ENCODE results near the gene ATP2B2.
"Not testable (repeated sequence)": the region's sequence is repeated elsewhere in the genome, so short reads cannot be mapped to it uniquely, and the experiment has no call there.

The ATP2B2 gene

DNA sequence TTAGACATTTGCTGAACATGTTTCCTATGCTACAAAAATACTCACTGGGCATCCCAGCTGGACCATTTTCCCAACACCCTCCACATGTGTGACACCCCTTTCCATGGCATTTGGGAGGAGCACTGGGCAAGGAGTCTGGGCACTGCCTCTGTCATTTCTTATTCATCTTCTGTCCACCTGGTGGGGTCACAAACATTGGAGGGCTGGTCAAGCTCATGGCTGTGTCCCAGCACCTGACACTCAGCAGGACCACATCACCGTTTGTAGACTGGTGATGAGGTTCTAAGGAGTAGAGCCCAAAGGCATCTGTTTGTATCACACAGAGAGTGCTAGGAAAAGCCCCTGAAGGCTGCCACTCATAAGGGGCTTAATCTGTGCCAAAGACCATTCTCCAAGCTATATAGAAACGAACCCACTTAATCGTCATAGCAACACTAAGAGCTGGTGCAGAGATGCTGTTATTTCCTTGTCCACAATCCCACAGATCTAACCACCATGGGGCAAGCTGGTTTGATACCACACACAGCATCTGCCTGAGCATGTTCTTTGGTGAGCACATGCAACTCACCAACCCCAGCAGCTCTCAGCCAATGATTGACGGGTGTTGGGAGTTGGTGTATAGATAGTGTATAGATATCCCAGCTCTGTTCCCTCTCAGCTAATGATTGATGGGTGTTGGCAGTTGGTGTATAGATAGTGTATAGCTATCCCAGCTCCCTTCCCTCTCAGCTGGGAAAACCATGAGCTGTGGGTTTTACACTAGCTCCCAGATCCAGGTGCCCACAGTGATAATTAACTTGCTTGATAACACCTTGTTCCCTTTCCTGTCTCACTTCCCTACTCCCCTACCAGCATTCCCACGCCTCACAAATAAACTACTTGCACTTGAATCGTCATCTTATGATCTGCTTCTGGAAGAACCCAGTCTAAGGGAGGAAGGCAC lies 42.7 kb upstream of the ATP2B2 start:
- no peak overlapping the region for H3K27ac ChIP-seq (ENCODE audit: low read length)
- H3K4me3 ChIP-seq (ENCODE audit: low read length), result no peak overlapping the region
- no peaks in the 10 kb centered on the region for H3K9me3 ChIP-seq (ENCODE audit: control insufficient read depth, insufficient read depth, low read length)
- DNase-seq (ENCODE audit: low read depth, low spot score), result no peak
- H3K4me1 ChIP-seq (ENCODE audit: control insufficient read depth, insufficient read depth, low read length), result 0 out of 2 replicates have a peak, but pooled peaks cover 2% of the 10 kb centered on the region
- no peaks in the 10 kb centered on the region for H3K36me3 ChIP-seq (ENCODE audit: control insufficient read depth, insufficient read depth, low read length)
- H3K27me3 ChIP-seq (ENCODE audit: control insufficient read depth, insufficient read depth, low read length), result no peaks in the 10 kb centered on the region
- WGBS (ENCODE audit: insufficient coverage, insufficient read length), result 100% methylated on average over 1 of the region's 6 CpGs

DNA sequence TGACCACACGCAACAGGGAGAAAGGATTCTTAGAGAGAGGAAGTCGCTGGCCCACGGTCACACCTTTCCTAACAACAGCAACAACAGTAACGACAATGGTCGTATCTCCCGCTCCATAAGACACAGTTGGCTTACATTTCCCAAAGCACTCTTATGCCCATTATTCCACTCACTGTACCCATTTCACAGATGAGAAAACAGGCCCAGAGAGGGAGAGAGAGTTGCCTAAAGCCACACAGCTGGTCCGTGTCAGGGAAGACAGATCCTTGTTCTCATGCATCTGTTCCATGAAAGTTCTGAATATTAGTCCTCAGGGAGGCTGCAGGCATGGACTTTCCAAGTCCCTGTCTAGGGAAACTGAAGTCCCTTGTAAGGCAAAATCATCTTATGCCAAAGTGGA lies 42.0 kb upstream of the ATP2B2 start:
- DNase-seq (ENCODE audit: low read depth, low spot score), result no peak
- Histone ChIP-seq H3K9me3 (ENCODE audit: control insufficient read depth, insufficient read depth, low read length) (no peaks in the 10 kb centered on the region), H3K27ac (ENCODE audit: low read length) (no peak overlapping the region), H3K4me3 (ENCODE audit: low read length) (no peak overlapping the region), H3K36me3 (ENCODE audit: control insufficient read depth, insufficient read depth, low read length) (no peaks in the 10 kb centered on the region), H3K27me3 (ENCODE audit: control insufficient read depth, insufficient read depth, low read length) (no peaks in the 10 kb centered on the region), H3K4me1 (ENCODE audit: control insufficient read depth, insufficient read depth, low read length) (0 out of 2 replicates have a peak, but pooled peaks cover 2% of the 10 kb centered on the region)
- no CpG with 5 or more reads among the region's 7 CpGs for WGBS (ENCODE audit: insufficient coverage, insufficient read length)

DNA sequence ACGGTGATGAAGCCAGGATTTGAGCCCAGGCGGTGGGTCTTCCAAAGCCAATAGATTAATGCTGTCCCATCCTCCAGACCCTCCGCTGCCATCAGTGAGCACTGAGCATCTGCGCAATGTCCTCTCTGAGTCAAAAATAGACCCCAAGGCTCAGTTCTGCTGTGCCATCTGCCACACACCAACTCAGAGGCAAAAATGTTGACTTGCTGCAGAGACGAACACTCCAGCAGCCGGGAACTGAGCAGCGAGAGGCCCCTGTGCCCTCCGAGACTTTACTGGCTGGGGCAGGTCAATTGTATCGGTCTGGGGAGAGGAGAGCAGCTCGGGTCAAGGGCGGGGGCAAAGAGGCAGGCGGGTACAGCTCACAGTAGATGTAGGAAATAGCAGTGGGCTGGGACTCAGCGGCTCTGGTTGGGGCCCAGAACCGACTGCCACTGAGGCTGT lies 41.5 kb upstream of the ATP2B2 start:
- Histone ChIP-seq H3K27ac (ENCODE audit: low read length) (no peak overlapping the region), H3K9me3 (ENCODE audit: control insufficient read depth, insufficient read depth, low read length) (no peaks in the 10 kb centered on the region), H3K4me1 (ENCODE audit: control insufficient read depth, insufficient read depth, low read length) (no peaks in the 10 kb centered on the region), H3K4me3 (ENCODE audit: low read length) (no peak overlapping the region), H3K27me3 (ENCODE audit: control insufficient read depth, insufficient read depth, low read length) (no peaks in the 10 kb centered on the region), H3K36me3 (ENCODE audit: control insufficient read depth, insufficient read depth, low read length) (no peaks in the 10 kb centered on the region)
- no CpG with 5 or more reads among the region's 14 CpGs for WGBS (ENCODE audit: insufficient coverage, insufficient read length)
- DNase-seq (ENCODE audit: low read depth, low spot score), result no peak

DNA sequence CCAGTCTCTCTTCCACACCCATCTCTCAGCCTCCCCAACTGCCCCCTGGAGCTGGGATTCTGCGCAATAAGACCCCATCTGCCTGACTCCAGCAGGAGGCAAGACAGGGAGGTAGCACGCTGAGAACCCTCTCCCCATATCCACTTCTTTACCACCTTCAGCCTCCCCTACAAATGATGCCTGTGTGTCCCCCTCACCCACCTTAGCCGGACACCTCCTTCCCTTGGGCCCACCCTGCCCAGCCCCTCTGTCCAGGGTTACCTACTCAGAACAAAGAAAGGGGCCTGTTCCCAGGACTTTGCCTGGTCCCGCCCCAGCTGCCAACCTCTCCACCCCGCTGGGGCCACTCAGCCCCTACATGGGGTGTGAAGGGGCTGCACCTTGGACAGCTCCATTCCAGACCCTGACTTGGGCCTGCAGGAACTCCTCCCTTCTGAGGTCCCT lies 40.8 kb upstream of the ATP2B2 start:
- no peak overlapping the region for H3K4me3 ChIP-seq (ENCODE audit: low read length)
- WGBS (ENCODE audit: insufficient coverage, insufficient read length), result no CpG with 5 or more reads among the region's 5 CpGs
- H3K4me1 ChIP-seq (ENCODE audit: control insufficient read depth, insufficient read depth, low read length), result no peaks in the 10 kb centered on the region
- H3K9me3 ChIP-seq (ENCODE audit: control insufficient read depth, insufficient read depth, low read length), result no peaks in the 10 kb centered on the region
- H3K36me3 ChIP-seq (ENCODE audit: control insufficient read depth, insufficient read depth, low read length), result no peaks in the 10 kb centered on the region
- DNase-seq (ENCODE audit: low read depth, low spot score), result no peak
- H3K27ac ChIP-seq (ENCODE audit: low read length), result no peak overlapping the region
- no peaks in the 10 kb centered on the region for H3K27me3 ChIP-seq (ENCODE audit: control insufficient read depth, insufficient read depth, low read length)

GRCh38 chr3:10542518-10542917 lies 37.1 kb upstream of the ATP2B2 start:
- no peak for DNase-seq (ENCODE audit: low read depth, low spot score)
- no CpG with 5 or more reads among the region's 2 CpGs for WGBS (ENCODE audit: insufficient coverage, insufficient read length)
- Histone ChIP-seq H3K27ac (ENCODE audit: low read length) (no peak overlapping the region), H3K36me3 (ENCODE audit: control insufficient read depth, insufficient read depth, low read length) (no peaks in the 10 kb centered on the region), H3K4me1 (ENCODE audit: control insufficient read depth, insufficient read depth, low read length) (no peaks in the 10 kb centered on the region), H3K27me3 (ENCODE audit: control insufficient read depth, insufficient read depth, low read length) (no peaks in the 10 kb centered on the region), H3K4me3 (ENCODE audit: low read length) (no peak overlapping the region), H3K9me3 (ENCODE audit: control insufficient read depth, insufficient read depth, low read length) (no peaks in the 10 kb centered on the region)

DNA sequence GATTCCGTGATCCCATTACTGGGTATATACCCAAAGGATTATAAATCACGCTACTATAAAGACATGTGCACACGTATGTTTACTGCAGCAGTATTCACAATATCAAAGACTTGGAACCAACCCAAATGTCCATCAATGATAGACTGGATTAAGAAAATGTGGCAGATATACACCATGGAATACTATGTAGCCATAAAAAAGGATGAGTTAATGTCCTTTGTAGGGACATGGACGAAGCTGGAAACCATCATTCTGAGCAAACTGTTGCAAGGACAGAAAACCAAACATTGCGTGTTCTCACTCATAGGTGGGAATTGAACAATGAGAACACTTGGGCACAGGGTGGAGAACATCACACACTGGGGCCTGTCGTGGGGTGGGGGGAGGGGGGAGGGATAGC lies 35.0 kb upstream of the ATP2B2 start:
- H3K4me3 ChIP-seq (ENCODE audit: low read length); H3K27ac ChIP-seq (ENCODE audit: low read length); H3K4me1 ChIP-seq (ENCODE audit: control insufficient read depth, insufficient read depth, low read length); H3K27me3 ChIP-seq (ENCODE audit: control insufficient read depth, insufficient read depth, low read length); H3K36me3 ChIP-seq (ENCODE audit: control insufficient read depth, insufficient read depth, low read length); H3K9me3 ChIP-seq (ENCODE audit: control insufficient read depth, insufficient read depth, low read length); DNase-seq (ENCODE audit: low read depth, low spot score): not testable (repeated sequence)
- WGBS (ENCODE audit: insufficient coverage, insufficient read length), result no CpG with 5 or more reads among the region's 6 CpGs

DNA sequence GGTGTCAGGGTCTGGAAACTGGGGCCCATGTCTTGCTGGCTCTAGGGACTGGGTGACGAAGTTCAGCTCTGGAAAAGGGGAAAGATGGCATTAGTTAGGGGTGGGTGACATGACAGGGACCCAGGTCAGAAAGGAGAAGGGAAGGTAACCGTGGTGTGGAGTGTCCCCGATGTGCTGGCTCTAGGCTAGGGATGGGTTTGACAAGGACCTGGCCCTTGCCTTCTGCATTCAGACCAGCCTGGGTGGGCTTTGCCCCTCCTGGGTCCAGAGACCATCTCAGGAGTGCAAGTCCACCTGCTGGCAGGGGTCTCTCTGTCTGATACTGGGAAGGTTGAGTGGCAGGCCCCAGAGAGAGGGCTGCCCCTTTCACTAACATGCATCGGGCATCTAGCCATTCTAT lies 28.7 kb upstream of the ATP2B2 start:
- Histone ChIP-seq H3K27ac (ENCODE audit: low read length) (no peak overlapping the region), H3K27me3 (ENCODE audit: control insufficient read depth, insufficient read depth, low read length) (no peaks in the 10 kb centered on the region), H3K36me3 (ENCODE audit: control insufficient read depth, insufficient read depth, low read length) (no peaks in the 10 kb centered on the region), H3K9me3 (ENCODE audit: control insufficient read depth, insufficient read depth, low read length) (no peaks in the 10 kb centered on the region), H3K4me1 (ENCODE audit: control insufficient read depth, insufficient read depth, low read length) (no peaks in the 10 kb centered on the region), H3K4me3 (ENCODE audit: low read length) (no peak overlapping the region)
- no peak for DNase-seq (ENCODE audit: low read depth, low spot score)
- no CpG with 5 or more reads among the region's 4 CpGs for WGBS (ENCODE audit: insufficient coverage, insufficient read length)

- no peak overlapping the region for H3K27ac ChIP-seq (ENCODE audit: low read length)
- no peaks in the 10 kb centered on the region for H3K9me3 ChIP-seq (ENCODE audit: control insufficient read depth, insufficient read depth, low read length)
- H3K4me3 ChIP-seq (ENCODE audit: low read length), result no peak overlapping the region
- no peaks in the 10 kb centered on the region for H3K4me1 ChIP-seq (ENCODE audit: control insufficient read depth, insufficient read depth, low read length)
- H3K27me3 ChIP-seq (ENCODE audit: control insufficient read depth, insufficient read depth, low read length), result no peaks in the 10 kb centered on the region
- no peaks in the 10 kb centered on the region for H3K36me3 ChIP-seq (ENCODE audit: control insufficient read depth, insufficient read depth, low read length)
- no peak for DNase-seq (ENCODE audit: low read depth, low spot score)
Measured at GRCh38 chr3:10533737-10534023, 28.3 kb upstream of the ATP2B2 start.

DNA sequence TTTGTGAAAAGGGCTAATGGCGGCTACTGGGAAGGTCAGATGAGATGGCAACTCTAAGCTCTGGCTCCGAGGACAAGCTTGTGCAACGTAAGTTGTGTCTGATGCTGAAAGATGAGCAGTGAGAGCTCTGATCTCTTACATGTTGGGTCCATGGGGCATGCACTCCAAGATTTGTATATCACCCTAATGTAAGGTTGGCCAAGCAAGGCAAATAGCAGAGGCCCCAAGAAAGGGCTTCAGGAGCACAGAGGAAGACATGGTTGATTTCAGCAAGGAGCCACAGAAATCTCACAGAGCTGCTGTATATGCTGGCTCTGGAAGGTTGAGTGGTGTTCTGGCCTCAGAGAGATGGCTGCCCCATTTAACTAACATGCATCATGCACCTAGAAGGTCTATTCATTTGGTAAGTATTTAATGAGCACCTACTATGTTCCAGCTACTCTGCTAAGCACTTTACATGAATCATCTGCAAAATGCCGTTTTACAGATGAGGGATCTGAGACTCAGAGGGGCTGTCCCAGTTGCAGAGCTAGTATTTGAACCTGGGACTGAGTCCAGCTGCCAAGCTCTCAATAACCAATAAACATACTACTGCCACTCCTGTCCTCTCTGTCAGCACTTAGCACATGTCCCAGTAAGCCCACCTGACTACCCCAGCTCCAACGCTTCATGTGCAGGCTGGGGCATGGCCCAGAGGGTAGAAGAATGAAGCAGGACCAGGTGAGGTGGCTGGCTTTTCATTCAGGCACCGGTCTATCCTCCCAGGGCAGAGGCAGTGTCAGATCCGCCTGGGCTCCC lies 27.8 kb upstream of the ATP2B2 start:
- Histone ChIP-seq H3K4me3 (ENCODE audit: low read length) (no peak overlapping the region), H3K4me1 (ENCODE audit: control insufficient read depth, insufficient read depth, low read length) (no peaks in the 10 kb centered on the region), H3K9me3 (ENCODE audit: control insufficient read depth, insufficient read depth, low read length) (no peaks in the 10 kb centered on the region), H3K27ac (ENCODE audit: low read length) (no peak overlapping the region), H3K27me3 (ENCODE audit: control insufficient read depth, insufficient read depth, low read length) (no peaks in the 10 kb centered on the region), H3K36me3 (ENCODE audit: control insufficient read depth, insufficient read depth, low read length) (no peaks in the 10 kb centered on the region)
- WGBS (ENCODE audit: insufficient coverage, insufficient read length), result no CpG with 5 or more reads among the region's 7 CpGs
- DNase-seq (ENCODE audit: low read depth, low spot score), result no peak

GRCh38 chr3:10531031-10531430 lies 25.6 kb upstream of the ATP2B2 start:
- WGBS (ENCODE audit: insufficient coverage, insufficient read length), result no CpG with 5 or more reads among the region's 6 CpGs
- H3K4me1 ChIP-seq (ENCODE audit: control insufficient read depth, insufficient read depth, low read length), result no peaks in the 10 kb centered on the region
- H3K4me3 ChIP-seq (ENCODE audit: low read length), result no peak overlapping the region
- DNase-seq (ENCODE audit: low read depth, low spot score), result no peak
- H3K27ac ChIP-seq (ENCODE audit: low read length), result no peak overlapping the region
- H3K9me3 ChIP-seq (ENCODE audit: control insufficient read depth, insufficient read depth, low read length), result no peaks in the 10 kb centered on the region
- no peaks in the 10 kb centered on the region for H3K36me3 ChIP-seq (ENCODE audit: control insufficient read depth, insufficient read depth, low read length)
- no peaks in the 10 kb centered on the region for H3K27me3 ChIP-seq (ENCODE audit: control insufficient read depth, insufficient read depth, low read length)

All from iPS DF 6.9 (cell line).